Erythroblast (primary cell): ENCODE results near the gene RPS6KA1.

Experiments
- DNase-seq, 2 experiments: peaks; one replicate each; lab custom pipeline; 2025; lab: John Stamatoyannopoulos, UW
- GATA1 ChIP-seq: IDR thresholded peaks from 2 replicates; pipeline ENCODE4 v1.6.1; 2011; ENCODE audit warnings: low read depth, mild to moderate bottlenecking, control low read depth, low read length, moderate library complexity
- POLR2A ChIP-seq: IDR thresholded peaks from 2 replicates; pipeline ENCODE4 v1.6.1; 2011; ENCODE audit warnings: mild to moderate bottlenecking, low read length

RPS6KA1 gene

DNA sequence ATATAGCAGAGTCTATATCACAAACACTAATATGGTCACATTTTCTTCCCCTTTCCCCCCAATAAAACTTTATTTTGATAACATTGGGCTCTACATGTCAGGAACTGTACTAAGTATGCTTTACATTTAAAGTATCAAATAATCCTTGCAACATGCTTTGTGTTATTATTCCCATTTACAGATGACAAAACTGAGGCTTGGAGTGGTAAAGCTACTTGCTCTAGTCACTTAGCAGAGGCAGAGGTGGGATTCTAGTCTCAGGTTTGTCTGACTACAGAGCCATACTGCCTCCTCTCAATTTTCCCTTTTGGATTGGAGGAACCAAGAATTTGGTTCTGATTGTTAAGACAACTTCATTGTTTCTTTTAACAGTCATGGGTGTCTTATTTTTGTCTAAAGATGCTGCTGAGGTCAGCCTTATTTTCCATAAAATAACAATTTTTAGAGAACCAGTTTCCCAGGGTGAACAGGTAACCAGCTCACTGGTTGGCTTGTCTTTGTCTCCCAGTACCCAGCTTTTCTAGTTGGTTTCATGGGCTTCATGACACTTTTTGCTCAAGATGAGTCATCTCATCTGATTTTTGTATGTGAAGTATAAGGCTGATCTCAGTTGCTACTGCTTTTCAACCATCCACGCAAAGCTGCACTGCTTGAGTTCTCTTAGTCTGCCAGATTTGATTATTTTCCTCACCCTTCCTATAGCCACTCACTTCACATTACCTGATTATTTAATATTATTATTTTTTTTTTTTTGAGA, 85.3 kb downstream of the RPS6KA1 start:
- TF ChIP-seq POLR2A (no peak), GATA1 (no peak)
- DNase-seq, result no peak

DNA sequence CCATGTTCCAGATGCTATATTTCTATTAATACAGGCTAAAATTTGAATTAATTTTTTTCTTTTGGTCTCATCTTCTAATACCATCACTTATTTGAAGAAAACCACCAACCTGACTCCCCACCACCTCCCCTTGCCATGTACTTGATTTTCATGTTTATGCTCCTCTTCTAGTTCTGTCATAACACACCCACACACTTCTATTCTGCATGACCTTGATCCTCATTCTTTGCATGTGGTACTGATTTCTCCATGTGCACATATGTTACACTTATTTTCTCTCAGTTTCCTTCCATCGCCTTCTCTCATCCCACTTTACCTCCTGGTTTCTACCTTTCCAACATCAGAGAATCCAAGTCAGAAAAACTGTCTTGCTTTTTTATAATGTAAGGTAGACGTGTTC, 87.3 kb downstream of the RPS6KA1 start:
- no peak for DNase-seq
- TF ChIP-seq GATA1, result no peak
- TF ChIP-seq POLR2A, result no peak

DNA sequence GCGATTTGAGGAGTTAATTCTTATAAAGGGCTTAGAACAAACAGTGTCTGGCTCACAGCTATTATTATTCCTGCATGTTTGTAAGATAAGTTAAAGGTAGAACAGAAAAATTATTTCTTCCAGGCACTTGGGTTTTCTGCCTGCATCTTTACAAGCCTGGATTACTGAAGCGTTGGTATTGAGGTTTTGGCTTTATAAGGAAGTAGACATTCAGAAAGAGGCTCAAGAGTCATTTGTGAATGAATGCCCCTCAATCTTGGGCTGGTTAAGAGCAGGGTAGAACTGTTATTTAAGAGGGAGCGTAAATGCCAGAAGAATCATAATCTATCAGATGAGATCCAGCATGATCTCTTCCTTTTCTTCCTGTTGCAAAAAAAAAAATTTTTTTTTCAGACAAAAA, 89.0 kb downstream of the RPS6KA1 start:
- TF ChIP-seq GATA1, result no peak
- no peak for TF ChIP-seq POLR2A
- no peak for DNase-seq
